VCaP (cell line): ENCODE data around the gene SPTBN1.

ENCODE experiments used
- H3K27ac ChIP-seq: fragments of 450-650 bp; 2 replicates; pipeline ENCODE4 v1.5.1; 2017
- TF ChIP-seq, protein P1 (sequence below): fragments of 450-650 bp; conservative IDR thresholded peaks from 2 replicates; pipeline ENCODE4 v1.5.1; 2017; ENCODE audit warnings: mild to moderate bottlenecking, moderate library complexity

The SPTBN1 gene

DNA sequence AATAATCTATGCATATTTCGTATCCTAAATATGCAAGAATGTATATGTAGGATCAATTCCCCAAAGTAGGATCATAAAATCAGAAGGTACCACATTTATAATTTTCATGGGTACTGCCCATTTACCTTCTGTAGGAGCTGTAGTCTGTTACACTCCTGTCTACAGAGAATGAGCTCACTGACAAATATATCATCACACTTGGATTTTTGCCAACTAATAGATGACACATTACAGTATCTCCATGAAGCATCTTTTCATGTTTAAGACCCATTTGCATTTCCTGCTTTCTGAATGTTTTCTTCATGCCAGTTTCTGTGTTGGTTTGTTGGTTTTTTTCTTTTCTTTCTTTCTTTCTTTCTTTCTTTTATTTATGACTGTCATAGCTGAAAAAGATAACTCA lies 196.4 kb downstream of the SPTBN1 start:
- TF ChIP-seq, protein P1, sequence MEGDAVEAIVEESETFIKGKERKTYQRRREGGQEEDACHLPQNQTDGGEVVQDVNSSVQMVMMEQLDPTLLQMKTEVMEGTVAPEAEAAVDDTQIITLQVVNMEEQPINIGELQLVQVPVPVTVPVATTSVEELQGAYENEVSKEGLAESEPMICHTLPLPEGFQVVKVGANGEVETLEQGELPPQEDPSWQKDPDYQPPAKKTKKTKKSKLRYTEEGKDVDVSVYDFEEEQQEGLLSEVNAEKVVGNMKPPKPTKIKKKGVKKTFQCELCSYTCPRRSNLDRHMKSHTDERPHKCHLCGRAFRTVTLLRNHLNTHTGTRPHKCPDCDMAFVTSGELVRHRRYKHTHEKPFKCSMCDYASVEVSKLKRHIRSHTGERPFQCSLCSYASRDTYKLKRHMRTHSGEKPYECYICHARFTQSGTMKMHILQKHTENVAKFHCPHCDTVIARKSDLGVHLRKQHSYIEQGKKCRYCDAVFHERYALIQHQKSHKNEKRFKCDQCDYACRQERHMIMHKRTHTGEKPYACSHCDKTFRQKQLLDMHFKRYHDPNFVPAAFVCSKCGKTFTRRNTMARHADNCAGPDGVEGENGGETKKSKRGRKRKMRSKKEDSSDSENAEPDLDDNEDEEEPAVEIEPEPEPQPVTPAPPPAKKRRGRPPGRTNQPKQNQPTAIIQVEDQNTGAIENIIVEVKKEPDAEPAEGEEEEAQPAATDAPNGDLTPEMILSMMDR = no peak
- no peak overlapping the region for H3K27ac ChIP-seq

- no peak overlapping the region for H3K27ac ChIP-seq
- TF ChIP-seq, protein P1 = no peak
Observed at GRCh38 chr2:54653572-54654204, 197.6 kb downstream of the SPTBN1 start.

DNA sequence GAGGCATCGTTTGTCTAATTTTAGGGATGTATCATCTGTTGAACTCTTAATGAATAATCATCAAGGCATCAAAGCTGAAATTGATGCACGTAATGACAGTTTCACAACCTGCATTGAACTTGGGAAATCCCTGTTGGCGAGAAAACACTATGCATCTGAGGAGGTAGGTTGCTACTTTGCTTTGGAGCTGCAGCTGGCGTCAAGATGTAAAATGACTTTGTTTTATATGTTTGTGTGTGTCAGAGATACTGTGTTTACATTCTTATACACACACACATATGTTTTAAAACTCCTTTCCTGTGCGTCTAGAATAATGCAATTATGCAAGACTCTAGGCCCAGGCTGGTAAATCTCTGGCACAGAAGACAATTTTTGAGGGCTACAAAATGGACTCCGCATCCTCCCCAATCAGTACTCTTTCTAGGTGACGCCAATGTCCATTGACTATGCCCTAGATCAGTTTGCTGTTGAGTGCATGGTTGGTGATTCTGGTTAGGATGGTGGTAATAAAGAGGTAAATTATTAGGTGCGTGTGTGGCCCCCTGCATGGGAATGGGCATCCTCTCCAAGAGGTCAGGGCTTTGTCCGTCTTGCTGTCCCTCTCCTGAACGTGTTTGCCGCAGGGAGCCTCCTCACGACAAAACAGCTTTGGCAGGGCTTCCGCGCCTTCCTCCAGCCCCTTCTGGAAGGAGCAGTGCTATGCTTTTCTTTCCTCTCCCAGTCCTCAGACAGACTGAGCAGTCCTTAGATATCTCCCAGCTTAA lies 199.1 kb downstream of the SPTBN1 start:
- TF ChIP-seq, protein P1 = no peak
- no peak overlapping the region for H3K27ac ChIP-seq

GRCh38 chr2:54656863-54657262 lies 200.7 kb downstream of the SPTBN1 start:
- TF ChIP-seq, protein P1 = no peak
- peak overlapping the region; percentile 10; the same call in 1 of the 2 replicates for H3K27ac ChIP-seq

GRCh38 chr2:54657664-54658083 lies 201.5 kb downstream of the SPTBN1 start:
- TF ChIP-seq, protein P1 = peak; percentile 85
- H3K27ac ChIP-seq = no peak overlapping the region

DNA sequence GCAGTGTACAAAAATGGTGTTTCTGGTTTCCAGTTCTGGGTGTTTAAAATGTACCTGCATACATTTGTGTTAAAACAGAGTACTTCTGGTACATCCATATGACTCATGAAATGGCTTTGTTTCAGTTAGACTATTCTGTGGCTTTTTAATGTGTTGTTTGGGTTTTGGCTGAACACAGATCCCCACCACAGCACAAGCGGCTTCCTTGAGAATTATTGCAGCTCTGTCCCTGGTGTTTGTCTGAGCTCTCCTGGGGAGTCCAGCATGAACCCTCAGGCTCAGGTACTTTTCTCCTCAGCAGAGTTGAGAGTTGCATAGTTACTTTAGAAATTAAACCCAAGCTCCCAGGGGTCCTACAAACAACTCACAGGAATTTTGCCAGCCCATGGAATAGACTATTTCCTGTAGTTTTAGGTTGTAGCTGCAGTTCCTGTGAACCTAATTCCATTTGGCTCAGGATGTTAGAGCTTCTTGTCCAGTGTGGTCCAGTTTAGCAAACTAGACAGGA lies 202.5 kb downstream of the SPTBN1 start:
- TF ChIP-seq, protein P1 = no peak
- no peak overlapping the region for H3K27ac ChIP-seq

- no peak overlapping the region for H3K27ac ChIP-seq
- TF ChIP-seq, protein P1 = no peak
Observed at GRCh38 chr2:54659527-54659926, 203.4 kb downstream of the SPTBN1 start.
